Epidermal melanocyte (primary cell): ENCODE results near the gene ABAT.
"Not testable (repeated sequence)": the region's sequence is repeated elsewhere in the genome, so short reads cannot be mapped to it uniquely, and the experiment has no call there.

Source experiments
- DNase-seq: peaks from one replicate; pipeline ENCODE4 v3.0.0; 2011; ENCODE audit warnings: low spot score; ENCODE audit not compliant: insufficient read length

ABAT gene

DNA sequence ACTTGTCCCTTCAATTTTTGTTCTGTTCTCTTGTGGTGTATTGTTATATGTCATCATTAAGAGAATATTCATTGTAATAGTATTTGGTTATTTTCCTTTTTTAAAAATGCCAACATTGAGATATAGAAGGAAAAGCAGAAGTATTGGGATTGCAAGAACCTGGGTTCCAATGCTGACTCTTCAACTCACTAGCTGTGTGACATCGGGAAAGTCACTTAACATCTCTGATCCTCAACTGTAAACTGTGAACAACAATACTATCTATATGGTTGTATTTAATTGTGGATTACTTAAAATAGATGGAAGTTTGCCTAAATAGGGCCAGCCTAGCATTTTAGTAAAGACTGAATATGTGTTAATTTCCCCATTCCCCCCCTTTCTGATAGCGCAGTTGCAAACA lies 67.2 kb downstream of the ABAT start:
- no peak for DNase-seq

DNA sequence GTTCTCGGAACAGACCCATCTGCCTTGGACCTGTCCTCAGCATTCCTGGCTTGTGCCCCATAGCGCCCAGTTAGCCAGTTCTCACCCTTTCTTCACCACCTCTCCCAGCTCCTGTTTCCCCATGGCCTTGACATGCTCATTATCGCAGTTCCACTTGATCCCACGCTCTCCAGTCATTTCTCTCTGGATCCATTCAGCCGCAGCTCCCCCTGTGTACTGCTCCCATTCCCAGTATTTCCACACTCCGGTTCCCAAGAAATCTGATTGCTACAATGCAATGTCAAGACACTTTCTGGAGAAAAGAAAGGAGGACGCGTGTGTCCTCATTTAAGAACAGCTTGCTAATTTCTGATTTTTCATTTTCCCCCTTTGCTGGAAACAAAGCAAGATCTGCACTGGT lies 67.7 kb downstream of the ABAT start:
- DNase-seq: no peak

DNA sequence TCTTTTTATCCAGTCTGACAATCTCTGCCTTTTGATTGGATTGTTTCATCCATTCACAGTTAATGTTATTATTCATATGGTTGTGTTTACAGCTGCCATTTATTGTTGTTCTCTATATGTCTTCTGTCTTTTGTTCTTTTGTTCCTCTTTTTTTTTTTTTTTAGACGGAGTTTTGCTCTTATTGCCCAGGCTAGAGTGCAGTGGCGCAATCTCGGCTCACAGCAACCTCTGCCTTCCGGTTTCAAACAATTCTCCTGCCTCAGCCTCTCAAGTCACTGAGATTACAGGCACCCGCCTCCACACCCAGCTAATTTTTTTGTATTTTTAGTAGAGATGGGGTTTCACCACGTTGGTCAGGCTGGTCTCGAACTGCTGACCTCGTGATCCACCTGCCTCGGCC lies 74.5 kb downstream of the ABAT start:
- not testable (repeated sequence) for DNase-seq

DNA sequence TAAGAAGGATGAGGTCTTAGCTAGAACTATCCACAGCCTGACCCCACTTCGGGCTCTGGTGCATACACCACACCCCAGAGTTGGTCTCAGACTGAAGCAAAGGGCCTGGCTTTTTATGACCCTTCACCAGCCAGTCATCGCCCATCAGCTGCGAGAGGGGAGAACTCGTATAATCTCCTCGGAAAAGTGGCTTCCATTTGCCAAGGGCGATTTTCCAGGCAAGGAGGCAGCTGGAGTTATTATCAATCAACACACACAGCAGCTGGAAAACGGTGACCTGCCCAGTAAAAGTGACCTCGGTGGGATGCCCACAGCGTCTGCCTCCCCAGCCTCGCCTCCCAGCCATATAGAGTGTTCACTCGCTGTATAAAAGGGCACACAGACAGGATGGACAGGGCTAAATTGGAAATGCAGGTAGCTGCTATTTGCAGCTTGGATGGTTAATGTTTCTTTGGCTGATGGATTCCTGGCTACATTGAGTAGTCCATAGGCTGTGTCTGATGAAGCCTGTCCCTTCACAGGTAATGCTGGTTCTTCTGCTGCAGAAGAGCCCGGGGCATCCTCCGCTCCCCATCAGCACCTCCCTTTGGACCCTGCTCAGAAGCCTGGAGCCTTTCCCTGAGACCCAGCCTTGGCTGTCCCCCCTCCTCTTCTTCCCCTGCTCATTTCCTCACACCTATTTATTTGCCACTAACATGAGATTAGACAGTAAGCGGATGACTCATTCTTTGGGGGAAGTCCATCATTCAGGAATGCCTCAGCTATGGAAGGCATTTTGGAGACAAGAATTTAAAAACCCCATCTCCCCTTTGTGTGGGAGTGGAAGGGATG lies 77.3 kb downstream of the ABAT start:
- no peak for DNase-seq

DNA sequence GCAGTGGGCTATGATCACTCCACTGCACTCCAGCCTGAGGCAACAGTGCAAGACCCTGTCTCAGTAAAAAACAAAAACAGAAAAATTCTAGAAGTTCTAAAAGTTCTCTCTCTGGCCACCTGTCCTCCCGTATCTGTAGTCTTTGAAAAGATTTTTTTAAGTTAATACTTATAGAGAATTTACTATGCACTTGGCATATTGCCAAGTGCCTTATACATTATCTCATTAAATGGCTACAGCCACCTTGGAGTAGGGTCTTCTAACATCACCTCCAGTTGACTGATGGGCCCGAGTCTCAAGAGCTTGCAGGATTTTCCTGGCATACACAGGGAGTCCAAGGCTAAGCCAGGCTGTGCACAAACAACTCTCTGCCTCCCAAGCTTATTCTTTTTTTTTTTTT lies 78.3 kb downstream of the ABAT start:
- no peak for DNase-seq

DNA sequence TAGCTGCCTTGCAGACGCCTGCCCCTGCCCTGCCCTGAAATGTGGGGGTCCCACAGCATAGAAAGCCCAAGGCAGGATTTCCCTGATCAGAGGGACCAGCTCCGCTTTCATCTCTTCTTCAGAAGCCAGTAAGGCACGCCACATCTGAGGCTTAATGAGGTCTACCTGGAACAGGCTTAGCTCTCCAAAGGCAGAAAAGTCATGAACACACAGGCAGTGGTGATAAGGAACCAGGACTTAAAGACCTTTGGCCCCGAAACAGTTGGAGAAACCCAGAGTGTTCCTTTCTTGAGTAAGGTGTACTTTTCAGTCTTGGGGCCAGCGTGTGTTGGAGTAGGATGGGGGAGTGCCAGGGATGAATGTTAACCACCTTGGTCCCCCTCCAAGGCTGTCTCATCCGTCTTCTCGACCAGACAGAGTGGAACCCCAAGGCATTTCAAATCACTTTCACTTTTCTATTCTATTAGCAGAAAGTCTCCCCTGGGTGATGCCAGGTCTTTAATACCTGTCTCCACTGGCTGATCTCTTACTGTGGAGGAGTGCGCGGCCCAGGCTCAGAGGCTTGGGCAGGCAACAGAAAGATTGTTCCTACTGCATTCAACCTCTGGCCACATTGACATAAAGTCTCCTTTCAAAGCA lies 79.1 kb downstream of the ABAT start:
- DNase-seq: no peak

DNA sequence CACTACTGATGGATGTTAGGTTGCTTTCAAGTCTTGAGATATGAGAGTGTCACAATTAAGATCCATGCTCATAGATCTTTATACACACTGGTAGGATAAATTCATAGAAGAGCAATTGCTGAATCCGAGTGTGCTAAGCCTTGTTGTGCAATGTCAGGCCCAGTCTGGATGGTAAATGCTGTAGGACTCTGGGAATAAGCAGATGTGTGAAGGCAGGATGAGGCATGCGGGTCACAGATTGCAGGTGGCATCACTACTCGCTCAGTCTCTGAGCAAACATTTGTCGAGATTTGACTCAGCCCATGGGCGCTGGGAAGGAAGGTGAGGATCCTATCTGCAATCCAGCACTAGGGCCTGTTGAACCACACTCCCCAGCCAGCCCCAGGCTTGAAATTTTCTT lies 82.3 kb downstream of the ABAT start:
- DNase-seq: no peak

DNA sequence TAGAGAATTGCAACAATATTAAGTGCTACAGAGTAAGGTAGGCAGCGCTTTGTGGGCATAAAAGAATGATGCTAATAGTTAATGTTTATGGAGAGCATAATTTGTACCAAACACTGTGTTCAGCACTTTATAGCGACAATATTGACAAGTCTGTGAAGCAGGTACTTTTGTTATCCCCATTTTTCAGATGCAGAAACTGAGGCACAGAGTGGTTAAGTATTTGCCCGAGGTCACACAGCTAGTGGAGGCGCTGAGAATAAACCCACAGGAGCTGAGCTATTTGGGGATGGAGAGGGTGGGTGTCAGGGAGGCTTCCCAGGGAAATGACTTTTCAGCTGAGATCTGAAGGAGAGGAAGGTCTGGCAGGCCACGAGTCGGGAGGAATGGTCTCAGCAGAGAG lies 83.6 kb downstream of the ABAT start:
- DNase-seq: no peak

DNA sequence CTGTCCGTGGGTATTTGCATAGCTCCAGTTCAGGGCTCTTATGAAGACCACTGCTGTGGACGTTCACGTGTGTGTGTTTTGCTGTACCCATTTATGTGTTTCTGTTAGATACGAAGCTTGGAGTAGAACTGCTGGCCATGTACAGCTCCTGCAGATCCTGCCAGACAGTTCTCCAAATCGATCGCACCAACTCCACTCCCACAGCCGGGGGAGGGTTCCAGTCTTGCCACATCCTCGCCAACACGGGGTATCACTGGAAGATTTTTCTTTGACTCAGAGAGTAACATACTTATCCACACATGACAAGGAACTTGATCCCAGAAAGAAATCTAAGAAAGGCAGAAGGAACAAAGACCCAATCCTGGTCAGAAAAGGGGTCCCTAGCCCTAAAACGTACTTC lies 85.6 kb downstream of the ABAT start:
- DNase-seq: no peak

DNA sequence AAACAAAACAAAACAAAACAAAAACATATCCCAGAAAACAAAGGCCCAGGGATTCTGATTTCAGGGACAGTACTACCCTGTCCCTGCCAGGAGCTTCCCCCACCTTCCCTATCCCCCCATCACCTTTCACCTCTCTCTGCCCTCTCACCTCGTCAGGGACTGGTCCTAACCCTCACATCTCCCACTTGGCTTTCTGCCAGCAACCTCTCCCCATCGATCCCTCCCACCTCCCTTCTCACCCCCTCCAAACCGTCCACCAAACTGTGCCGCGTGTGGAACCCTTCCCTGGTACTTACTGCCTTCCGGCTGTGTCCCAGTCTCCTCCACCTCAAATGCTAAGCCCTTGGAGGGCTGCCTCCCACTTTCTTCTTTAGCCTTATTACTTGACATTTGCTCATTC lies 86.7 kb downstream of the ABAT start:
- no peak for DNase-seq

DNA sequence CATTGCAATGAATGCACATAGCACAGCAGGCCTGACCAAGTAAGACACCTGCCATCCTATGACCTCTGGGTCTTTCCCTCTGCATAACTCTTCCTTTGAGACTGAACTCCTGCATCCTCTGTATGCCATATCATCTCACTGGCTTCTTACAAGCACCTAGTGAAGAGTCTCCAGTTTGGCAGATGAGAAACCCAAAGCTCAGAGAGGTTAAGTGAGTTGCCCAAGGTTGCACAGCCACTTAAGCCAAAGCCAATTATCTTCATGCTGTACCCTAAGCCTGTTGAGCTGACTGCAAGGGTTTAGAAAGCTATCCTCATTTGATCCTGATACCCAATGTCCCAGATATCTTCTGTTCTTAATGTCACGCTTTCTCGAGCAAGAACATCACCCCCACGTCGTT lies 87.8 kb downstream of the ABAT start:
- no peak for DNase-seq

DNA sequence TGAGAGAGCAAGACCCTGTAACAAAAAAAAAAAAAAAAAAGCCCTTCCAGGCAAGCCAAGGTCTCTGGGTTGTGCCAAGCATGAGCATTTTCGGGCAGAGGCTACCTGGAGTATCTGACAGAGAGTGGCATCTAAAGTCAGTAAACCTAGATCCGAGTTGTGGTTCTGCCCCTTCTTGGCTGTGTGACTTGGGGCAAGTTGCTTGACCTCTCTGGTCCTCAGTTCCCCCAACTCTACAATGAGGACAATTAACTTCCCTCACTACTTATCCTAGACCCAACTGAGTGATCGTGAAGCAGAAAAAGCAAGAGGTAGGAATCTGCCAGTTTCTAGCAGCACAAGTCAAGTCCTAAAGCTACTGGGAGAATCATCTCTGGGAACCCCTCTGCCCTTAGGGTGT lies 88.7 kb downstream of the ABAT start:
- DNase-seq: no peak

DNA sequence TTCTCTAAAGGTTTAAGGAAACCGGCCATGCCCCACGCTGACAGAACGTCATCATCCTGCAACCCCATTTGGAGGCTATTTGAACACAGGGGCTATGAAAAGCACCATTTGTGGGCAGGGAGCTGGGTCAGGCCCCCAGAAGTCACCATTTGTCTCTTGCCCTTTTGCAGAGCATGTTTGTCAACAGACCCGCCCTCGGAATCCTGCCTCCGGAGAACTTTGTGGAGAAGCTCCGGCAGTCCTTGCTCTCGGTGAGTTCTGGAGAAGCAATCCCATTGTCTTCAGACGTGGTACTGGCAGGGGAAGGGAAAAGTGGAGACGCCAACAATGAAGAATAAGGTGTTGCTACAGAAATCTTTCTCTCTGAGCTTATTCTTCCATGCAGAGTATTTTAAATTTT lies 89.5 kb downstream of the ABAT start:
- DNase-seq: no peak

DNA sequence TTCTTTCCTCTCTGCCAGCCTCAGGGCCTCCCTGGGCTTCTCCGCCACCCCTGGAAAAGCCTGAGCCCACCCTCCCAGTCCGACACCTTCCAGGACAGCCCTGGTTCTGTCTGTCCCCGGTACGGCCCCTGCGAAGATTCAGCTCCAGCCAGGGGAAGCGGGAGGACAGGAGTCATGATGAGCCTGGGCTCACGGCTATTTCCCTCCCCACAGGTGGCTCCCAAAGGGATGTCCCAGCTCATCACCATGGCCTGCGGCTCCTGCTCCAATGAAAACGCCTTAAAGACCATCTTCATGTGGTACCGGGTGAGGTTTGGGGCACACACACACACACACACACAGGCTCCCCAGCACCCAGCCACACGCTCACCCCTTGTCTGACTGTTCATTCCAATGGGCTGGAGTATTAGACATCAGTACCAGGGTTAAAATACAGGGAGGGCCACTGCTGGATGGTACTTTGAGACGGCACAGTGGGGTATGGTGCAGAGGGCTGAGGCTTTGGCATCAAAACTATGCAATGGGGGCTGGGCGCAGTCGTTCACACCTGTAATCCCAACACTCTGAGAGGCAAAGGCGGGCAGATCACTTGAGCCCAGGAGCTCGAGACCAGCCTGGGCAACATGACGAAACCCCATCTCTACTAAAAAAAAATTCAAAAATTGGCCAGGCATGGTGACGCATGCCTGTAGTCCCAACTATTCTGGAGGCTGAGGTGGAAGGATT lies 90.3 kb downstream of the ABAT start:
- no peak for DNase-seq

DNA sequence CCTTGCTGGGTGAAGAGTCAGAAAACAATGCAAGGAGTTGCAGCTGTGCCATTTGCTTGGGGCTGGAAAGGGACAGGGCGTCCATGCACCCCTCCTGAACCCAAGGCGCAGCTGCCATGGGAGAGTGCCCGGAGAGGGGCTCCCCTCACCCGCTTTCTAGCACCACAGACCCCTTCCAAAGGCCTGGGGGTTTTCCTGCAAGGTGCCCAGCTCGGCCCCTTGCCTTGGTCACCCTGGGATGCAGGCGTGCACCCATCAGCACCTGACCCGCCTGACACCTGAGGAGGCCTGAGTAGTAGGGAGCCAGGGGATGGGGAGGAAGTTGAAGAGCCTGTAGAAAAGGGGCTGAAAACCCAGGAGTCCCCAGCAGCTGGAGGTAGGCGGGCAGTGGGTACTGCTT lies 92.8 kb downstream of the ABAT start:
- no peak for DNase-seq

DNA sequence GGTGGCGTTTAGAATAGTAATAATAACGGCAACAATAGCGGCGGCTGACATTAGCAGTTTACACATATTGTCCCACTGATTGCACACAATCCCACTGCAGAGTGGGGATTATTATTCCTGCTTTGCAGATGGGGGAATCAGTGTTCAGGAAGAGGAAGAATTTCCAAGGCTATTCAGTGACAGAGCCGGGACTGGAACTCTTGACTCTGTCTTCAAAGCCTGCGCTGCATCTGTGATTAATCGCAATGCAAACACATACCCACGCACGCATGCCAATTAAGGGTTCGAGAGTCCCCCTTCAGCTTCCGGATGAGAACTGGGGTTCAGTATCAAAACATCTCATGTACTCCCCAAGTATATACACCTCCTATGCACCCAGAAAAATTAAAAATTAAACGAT lies 93.9 kb downstream of the ABAT start:
- DNase-seq: no peak

DNA sequence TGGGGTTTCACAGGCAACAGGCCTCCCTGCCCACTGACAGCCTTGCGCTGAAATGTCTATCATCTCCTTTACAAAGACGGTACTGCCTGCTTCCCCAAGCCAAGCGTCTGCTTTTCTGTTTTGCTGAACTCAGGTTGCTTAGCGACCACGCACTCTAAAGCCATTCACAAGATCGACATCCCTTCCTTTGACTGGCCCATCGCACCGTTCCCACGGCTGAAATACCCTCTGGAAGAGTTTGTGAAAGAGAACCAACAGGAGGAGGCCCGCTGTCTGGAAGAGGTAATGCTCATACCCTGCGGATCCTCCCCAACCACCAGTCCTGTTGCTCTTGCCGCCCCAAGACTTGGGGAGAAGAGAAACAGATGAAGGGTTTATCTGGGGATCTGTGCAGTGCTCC lies 94.3 kb downstream of the ABAT start:
- DNase-seq: no peak

DNA sequence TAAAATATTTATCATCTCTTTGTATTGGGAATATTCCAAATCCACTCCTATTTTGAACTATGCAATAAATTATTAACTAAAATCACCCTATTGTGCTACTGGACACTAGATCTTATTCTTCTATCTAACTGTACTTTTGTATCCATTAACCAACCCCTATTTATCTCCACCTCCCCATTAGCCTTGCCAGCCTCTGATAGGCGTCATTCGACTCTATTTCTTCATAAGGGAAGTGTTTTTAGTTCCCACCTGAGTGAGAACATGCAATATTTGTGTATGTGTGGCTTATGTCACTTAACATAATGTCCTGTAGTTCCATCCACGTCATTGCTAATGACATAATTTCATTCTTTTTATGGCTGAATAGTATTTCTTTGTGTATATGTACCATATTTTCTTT lies 99.1 kb downstream of the ABAT start:
- DNase-seq: no peak

DNA sequence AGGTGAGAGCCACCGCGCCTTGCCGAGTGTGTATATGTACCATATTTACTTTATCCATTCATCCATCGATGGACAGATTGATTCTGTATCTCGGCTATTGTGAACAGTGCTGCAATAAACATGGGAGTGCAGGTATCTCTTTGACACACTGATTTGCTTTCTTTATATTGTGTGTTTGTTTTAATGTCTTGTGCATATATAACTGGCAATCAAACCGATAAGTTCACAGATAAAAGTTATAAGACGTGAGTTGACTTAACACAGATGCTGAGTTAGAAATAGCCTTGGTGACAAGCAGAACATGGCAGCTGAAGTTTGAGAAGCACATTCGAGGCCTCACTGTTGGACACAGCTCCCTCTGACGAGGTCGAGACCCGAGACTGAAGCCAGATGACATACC lies 99.8 kb downstream of the ABAT start:
- no peak for DNase-seq

DNA sequence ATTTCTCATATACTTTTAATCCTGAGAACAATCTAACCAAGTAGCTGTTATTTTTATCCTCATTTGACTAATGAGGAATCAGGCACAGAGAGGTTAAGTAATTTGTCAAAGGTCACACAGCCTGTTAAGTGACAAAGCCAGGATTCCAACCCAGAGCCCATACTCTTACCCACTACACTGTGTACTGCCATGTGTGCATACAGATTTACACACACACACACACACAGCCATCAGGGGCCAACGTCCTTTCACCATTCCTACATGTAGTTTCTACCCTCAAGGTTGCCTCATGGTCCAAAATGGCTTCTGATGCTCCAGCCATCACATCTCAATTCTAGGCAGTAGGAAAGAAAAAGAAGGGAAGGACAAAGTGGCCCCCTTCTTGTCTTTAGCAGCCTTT lies 100.9 kb downstream of the ABAT start:
- DNase-seq: no peak

DNA sequence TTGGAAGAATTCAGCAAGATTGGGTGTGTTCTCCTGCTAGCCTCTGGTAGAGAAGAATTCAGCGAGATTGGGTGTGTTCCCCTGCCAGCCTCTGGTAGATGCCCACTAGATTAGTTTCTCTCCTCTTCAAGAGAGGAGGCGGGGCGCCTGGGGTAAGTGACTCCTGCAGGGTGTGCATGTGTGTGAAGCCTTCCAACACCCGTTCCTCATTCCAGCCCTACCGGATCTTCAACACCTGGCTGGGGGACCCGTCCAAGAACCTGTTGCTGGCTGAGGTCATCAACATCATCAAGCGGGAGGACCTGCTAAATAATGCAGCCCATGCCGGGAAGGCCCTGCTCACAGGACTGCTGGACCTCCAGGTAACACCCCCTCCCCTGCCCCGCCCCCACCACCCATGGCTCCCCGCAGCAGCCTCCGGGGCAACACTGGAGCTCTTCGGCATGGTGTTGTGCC lies 101.7 kb downstream of the ABAT start:
- no peak for DNase-seq

DNA sequence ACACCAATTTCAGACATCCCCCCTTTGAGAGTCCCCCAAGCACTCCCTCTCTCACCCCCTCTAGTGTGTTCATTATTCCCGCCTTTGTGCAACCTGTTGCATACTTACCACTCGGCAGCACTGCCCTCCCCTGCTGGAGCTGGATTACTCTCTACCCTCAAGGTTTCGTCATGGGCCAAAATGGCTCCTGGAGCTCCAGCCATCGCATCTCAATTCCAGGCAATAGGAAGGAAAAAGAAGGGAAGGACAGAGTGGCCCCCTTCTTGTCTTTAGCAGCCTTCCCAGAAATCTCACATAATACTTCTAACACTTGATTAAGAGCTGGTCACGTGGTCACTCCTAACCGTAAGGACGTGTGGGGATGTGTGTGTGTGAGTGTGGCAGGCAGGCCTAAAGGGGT lies 102.8 kb downstream of the ABAT start:
- DNase-seq: no peak

DNA sequence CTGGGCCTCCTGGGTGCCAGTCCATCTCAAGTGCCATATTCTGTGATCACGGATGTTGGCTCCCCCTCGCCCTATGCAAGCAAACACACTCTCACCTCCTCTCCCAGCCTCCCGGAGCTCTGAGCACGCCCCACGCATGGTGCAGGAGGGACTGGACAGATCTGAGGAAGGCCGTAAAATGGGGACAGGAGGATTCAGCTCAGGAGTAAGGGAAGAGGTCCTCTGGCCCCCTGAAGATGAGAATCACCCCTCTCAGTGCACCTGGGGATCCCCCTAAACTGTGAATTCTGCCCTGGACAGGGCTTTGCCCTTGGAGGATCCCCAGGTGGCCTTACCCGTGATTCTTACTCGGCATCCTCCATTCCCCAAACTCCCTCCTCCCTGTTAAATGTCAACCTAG lies 107.4 kb downstream of the ABAT start:
- no peak for DNase-seq
